A549 (cell line): ENCODE results near the gene TREH.
"Not testable (repeated sequence)": the region's sequence is repeated elsewhere in the genome, so short reads cannot be mapped to it uniquely, and the experiment has no call there.

Experiments used
- CTCF ChIP-seq: fragments of >200 bp; sonication (Bioruptor Twin); formaldehyde crosslinking; IDR thresholded peaks from 3 replicates; pipeline ENCODE4 v1.5.1; 2016
- HOXB5 ChIP-seq: fragments of 250-450 bp; sonication (Bioruptor Pico); IDR thresholded peaks from 2 replicates; pipeline ENCODE4 v1.5.0; 2020; ENCODE audit warnings: mild to moderate bottlenecking, moderate library complexity
- KDM1A ChIP-seq: fragments of 200-600 bp; sonication (generic); IDR thresholded peaks from 2 replicates; pipeline ENCODE4 v1.6.1; 2016; ENCODE audit warnings: low read depth, mild to moderate bottlenecking
- PBX3 ChIP-seq: IDR thresholded peaks from 2 replicates; pipeline ENCODE4 v1.6.1; 2012
- RAD21 ChIP-seq, 2 experiments: fragments of >200 bp in 1 of 2; sonication (Bioruptor Twin) in 1 of 2; formaldehyde crosslinking in 1 of 2; IDR thresholded peaks in 1 of 2; conservative IDR thresholded peaks in 1 of 2; 2 replicates in 1 of 2; 3 replicates in 1 of 2; pipeline ENCODE4 v1.6.1; 2012 to 2018; ENCODE audit warnings: inconsistent platforms in 1 of 2
- SMC3 ChIP-seq: fragments of >200 bp; sonication (Bioruptor Twin); formaldehyde crosslinking; IDR thresholded peaks from 3 replicates; pipeline ENCODE4 v1.6.1; 2018; ENCODE audit warnings: inconsistent platforms
- TF ChIP-seq, protein P1 (sequence below): fragments of 200-600 bp; sonication (generic); IDR thresholded peaks from 2 replicates; pipeline ENCODE4 v1.6.1; 2016; ENCODE audit warnings: antibody characterized with exemption, mild to moderate bottlenecking, moderate library complexity

- TF ChIP-seq, protein P1, sequence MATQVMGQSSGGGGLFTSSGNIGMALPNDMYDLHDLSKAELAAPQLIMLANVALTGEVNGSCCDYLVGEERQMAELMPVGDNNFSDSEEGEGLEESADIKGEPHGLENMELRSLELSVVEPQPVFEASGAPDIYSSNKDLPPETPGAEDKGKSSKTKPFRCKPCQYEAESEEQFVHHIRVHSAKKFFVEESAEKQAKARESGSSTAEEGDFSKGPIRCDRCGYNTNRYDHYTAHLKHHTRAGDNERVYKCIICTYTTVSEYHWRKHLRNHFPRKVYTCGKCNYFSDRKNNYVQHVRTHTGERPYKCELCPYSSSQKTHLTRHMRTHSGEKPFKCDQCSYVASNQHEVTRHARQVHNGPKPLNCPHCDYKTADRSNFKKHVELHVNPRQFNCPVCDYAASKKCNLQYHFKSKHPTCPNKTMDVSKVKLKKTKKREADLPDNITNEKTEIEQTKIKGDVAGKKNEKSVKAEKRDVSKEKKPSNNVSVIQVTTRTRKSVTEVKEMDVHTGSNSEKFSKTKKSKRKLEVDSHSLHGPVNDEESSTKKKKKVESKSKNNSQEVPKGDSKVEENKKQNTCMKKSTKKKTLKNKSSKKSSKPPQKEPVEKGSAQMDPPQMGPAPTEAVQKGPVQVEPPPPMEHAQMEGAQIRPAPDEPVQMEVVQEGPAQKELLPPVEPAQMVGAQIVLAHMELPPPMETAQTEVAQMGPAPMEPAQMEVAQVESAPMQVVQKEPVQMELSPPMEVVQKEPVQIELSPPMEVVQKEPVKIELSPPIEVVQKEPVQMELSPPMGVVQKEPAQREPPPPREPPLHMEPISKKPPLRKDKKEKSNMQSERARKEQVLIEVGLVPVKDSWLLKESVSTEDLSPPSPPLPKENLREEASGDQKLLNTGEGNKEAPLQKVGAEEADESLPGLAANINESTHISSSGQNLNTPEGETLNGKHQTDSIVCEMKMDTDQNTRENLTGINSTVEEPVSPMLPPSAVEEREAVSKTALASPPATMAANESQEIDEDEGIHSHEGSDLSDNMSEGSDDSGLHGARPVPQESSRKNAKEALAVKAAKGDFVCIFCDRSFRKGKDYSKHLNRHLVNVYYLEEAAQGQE = not testable (repeated sequence)
- TF ChIP-seq SMC3; RAD21 (conservative IDR thresholded peaks at IDR 0.05 in 1 of 2, IDR thresholded peaks at IDR 0.05 in 1 of 2); KDM1A; PBX3; CTCF; HOXB5 (CRISPR knock-in tag): not testable (repeated sequence)
Observed at GRCh38 chr11:118718562-118718961, 39.1 kb upstream of the TREH start.
